HCT116 (cell line): ENCODE data around the gene TTC12. TPM values are rescaled to one million over a fixed set of nuclear protein-coding genes. Genes with fewer than 3 reads are reported as not detected.

ENCODE experiments used
- ATAC-seq: fragments of 200-7000 bp; cut with Tn5 transposase; 2 replicates; pipeline ENCODE4 v1.9.1; 2020; ENCODE audit warnings: mild to moderate bottlenecking, moderate library complexity
- BruUV-seq: library from RNA; stranded (reverse); fragments of 400-500 nt; replicated peaks from 2 replicates; lab custom pipeline; 2021; lab: Mats Ljungman, UMichigan
- CTCF ChIA-PET: fragments of 300-600 bp; sonication (Branson Sonifier 250); formaldehyde crosslinking; loops from one replicate; lab custom pipeline; 2021; ENCODE audit warnings: antibody characterized with exemption; lab: Charles Lee
- POLR2A ChIA-PET: fragments of 300-600, 350-600 bp; sonication (Branson Sonifier 250); formaldehyde crosslinking; loops from one replicate; lab custom pipeline; 2021; ENCODE audit warnings: antibody characterized with exemption; lab: Charles Lee
- RAD21 ChIA-PET, 2 experiments: fragments of 300-600 bp; sonication (Branson Sonifier 250); formaldehyde crosslinking; loops; one replicate each; lab custom pipeline; 2023; ENCODE audit warnings: low total read pairs in 2 of 2; ENCODE audit not compliant: uncharacterized antibody in 2 of 2, unreplicated experiment in 2 of 2, low non-redundant PET in 1 of 2; lab: Charles Lee
- DNase-seq: peaks from one replicate; pipeline ENCODE4 v3.0.0-alpha.2; 2010; ENCODE audit warnings: low read depth, low spot score
- H2AFZ ChIP-seq: fragments of 200-600 bp; shearing (Covaris generic), sonication (generic); 2 replicates; pipeline ENCODE4 v1.6.1; 2017; ENCODE audit warnings: low read depth, mixed run types, mixed read lengths, antibody characterized with exemption, low read length; ENCODE audit not compliant: poor library complexity, severe bottlenecking
- H3K27ac ChIP-seq: 2 replicates; pipeline ENCODE4 v1.5.1; 2012; ENCODE audit warnings: low read depth, low read length
- H3K27me3 ChIP-seq: fragments of 200-600 bp; sonication (generic); 2 replicates; pipeline ENCODE4 v1.6.1; 2016; ENCODE audit warnings: mixed run types, low read length, mixed read lengths; ENCODE audit not compliant: insufficient read depth
- H3K36me3 ChIP-seq, 2 experiments: fragments of 200-500 bp in 1 of 2; fragments of 200-600 bp in 1 of 2; sonication (Bioruptor generic) in 1 of 2; sonication (generic) in 1 of 2; 2 replicates each; pipeline versions ENCODE4 v1.5.1 to v1.6.1; 2014 to 2016; ENCODE audit warnings: low read length in 2 of 2, inconsistent platforms in 1 of 2, mixed read lengths in 1 of 2, mixed run types in 1 of 2; ENCODE audit not compliant: insufficient read depth in 2 of 2, control insufficient read depth in 1 of 2
- H3K4me1 ChIP-seq, 2 experiments: fragments of 200-600 bp in 1 of 2; sonication (generic) in 1 of 2; 2 replicates each; pipeline versions ENCODE4 v1.5.1 to v1.6.1; 2012 to 2017; ENCODE audit warnings: low read length in 2 of 2, inconsistent platforms in 1 of 2, mild to moderate bottlenecking in 1 of 2, mixed read lengths in 1 of 2, mixed run types in 1 of 2, moderate library complexity in 1 of 2; ENCODE audit not compliant: insufficient read depth in 2 of 2, control insufficient read depth in 1 of 2
- H3K4me2 ChIP-seq: fragments of 200-600 bp; sonication (generic); 2 replicates; pipeline ENCODE4 v1.6.1; 2017; ENCODE audit warnings: mixed run types, low read length, mixed read lengths
- H3K4me3 ChIP-seq, 2 experiments: fragments of 200-600 bp in 1 of 2; sonication (generic) in 1 of 2; replicated peaks in 1 of 2; 2 replicates each; pipeline ENCODE4 v1.5.1; 2011 to 2016; ENCODE audit warnings: low read length in 2 of 2, control low read depth in 1 of 2, low read depth in 1 of 2, mild to moderate bottlenecking in 1 of 2, mixed read lengths in 1 of 2, mixed run types in 1 of 2
- H3K79me2 ChIP-seq: fragments of 200-600 bp; sonication (generic); 2 replicates; pipeline ENCODE4 v1.6.1; 2017; ENCODE audit warnings: mild to moderate bottlenecking, mixed run types, low read length, moderate library complexity, mixed read lengths; ENCODE audit not compliant: insufficient read depth
- H3K9ac ChIP-seq: fragments of 200-600 bp; sonication (generic); 2 replicates; pipeline ENCODE4 v1.6.1; 2016; ENCODE audit warnings: low read length, mixed read lengths
- H3K9me2 ChIP-seq: fragments of 200-600 bp; sonication (generic), shearing (Covaris generic); 2 replicates; pipeline ENCODE4 v1.6.1; 2017; ENCODE audit warnings: mixed run types, mild to moderate bottlenecking, moderate library complexity; ENCODE audit not compliant: insufficient read depth
- H3K9me3 ChIP-seq, 2 experiments: fragments of 200-500 bp in 1 of 2; fragments of 200-600 bp in 1 of 2; sonication (Bioruptor generic) in 1 of 2; sonication (generic) in 1 of 2; 2 replicates each; pipeline ENCODE4 v1.6.1; 2014 to 2017; ENCODE audit warnings: low read length in 2 of 2, mixed read lengths in 2 of 2, inconsistent platforms in 1 of 2, low read depth in 1 of 2, mild to moderate bottlenecking in 1 of 2, mixed run types in 1 of 2, moderate library complexity in 1 of 2; ENCODE audit not compliant: control insufficient read depth in 1 of 2, insufficient read depth in 1 of 2
- H4K20me1 ChIP-seq: fragments of 200-600 bp; sonication (generic), shearing (Covaris generic); 2 replicates; pipeline ENCODE4 v1.6.1; 2017; ENCODE audit warnings: mixed run types, mild to moderate bottlenecking, moderate library complexity; ENCODE audit not compliant: insufficient read depth
- ATF3 ChIP-seq: IDR thresholded peaks from 2 replicates; pipeline ENCODE4 v1.6.1; 2012
- CBX3 ChIP-seq: IDR thresholded peaks from 2 replicates; pipeline ENCODE4 v1.6.1; 2012; ENCODE audit warnings: low read depth
- ELF1 ChIP-seq: IDR thresholded peaks from 2 replicates; pipeline ENCODE4 v1.6.1; 2012; ENCODE audit warnings: low read depth, borderline replicate concordance
- EZH2phosphoT487 ChIP-seq: fragments of 200-600 bp; IDR thresholded peaks from 2 replicates; pipeline ENCODE4 v1.6.1; 2018; ENCODE audit warnings: antibody characterized with exemption, borderline replicate concordance
- JUND ChIP-seq: IDR thresholded peaks from 2 replicates; pipeline ENCODE4 v1.6.1; 2012
- ZFX ChIP-seq: fragments of 450-650 bp; IDR thresholded peaks from 2 replicates; pipeline ENCODE4 v1.6.1; 2017
- ZNF274 ChIP-seq: fragments of 200-500 bp; sonication (Bioruptor generic); IDR thresholded peaks from 2 replicates; pipeline ENCODE4 v1.6.1; 2014; ENCODE audit warnings: mild to moderate bottlenecking, low read depth, low read length, inconsistent platforms
- intact Hi-C: fragments of 100-400 bp; cut with micrococcal nuclease; formaldehyde crosslinking; loops from 2 replicates; pipeline ENCODE4 v1.10.0; 2022
- total RNA-seq: library from RNA; stranded (reverse); gene quantifications from one replicate; pipeline ENCODE4 v1.2.1, GENCODE V29; 2021; ENCODE audit not compliant: unreplicated experiment
- TF ChIP-seq, protein P1 (sequence below), 3 experiments: fragments of 200-600 bp in 1 of 3; sonication (generic) in 1 of 3; IDR thresholded peaks in 2 of 3; conservative IDR thresholded peaks in 1 of 3; 2 replicates each; pipeline ENCODE4 v1.5.1; 2012 to 2017; ENCODE audit warnings: low read depth in 2 of 3, low read length in 2 of 3, antibody characterized with exemption in 1 of 3, borderline replicate concordance in 1 of 3, control low read depth in 1 of 3, mild to moderate bottlenecking in 1 of 3, mixed read lengths in 1 of 3, mixed run types in 1 of 3, moderate library complexity in 1 of 3; ENCODE audit not compliant: insufficient read depth in 1 of 3

The TTC12 gene
- total RNA-seq, 1 experiment from 2014 or later, result 12.6 TPM

GRCh38 chr11:113287801-113288200 is 26.6 kb upstream of the TTC12 start:
- no peak for ATAC-seq
- peaks cover 50% of the 10 kb centered on the region for H3K27me3 ChIP-seq
- CTCF ChIA-PET, result no interaction called here

DNA sequence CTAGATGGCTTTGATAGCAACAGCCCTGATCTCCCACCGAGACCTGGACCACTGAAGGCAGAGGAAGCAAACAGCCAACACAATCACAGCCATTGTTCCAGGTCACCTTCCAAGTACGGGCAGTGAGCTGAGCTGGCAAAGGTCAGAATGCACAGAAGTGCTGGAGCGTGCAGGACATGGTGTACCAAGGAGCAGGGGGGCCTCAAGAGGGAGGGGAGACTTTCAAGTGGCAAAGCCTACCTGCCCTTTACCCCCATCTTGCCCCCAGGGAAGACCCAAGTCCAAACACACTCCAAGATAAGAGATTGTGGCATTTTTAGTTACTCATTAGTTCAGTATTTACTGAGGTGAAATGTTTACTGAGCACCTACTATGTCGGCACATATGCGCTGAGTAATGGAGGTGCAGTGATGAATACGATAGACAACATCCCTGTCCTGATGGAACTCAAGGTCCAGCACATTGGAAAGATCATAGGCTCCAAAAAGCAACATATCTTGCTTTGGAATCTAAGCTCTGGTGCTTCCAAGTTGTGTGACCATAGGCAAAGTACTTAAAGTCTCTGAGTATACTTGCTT is 26.0 kb upstream of the TTC12 start:
- Histone ChIP-seq H4K20me1 (no peaks in the 10 kb centered on the region), H3K4me3 (no peak overlapping the region), H3K36me3 (no peaks in the 10 kb centered on the region), H3K4me1 (no peaks in the 10 kb centered on the region), H3K27me3 (peaks cover 45% of the 10 kb centered on the region), H3K9ac (no peak overlapping the region), H3K9me3 (no peaks in the 10 kb centered on the region), H3K27ac (no peak overlapping the region), H2AFZ (no peak overlapping the region), H3K9me2 (no peaks in the 10 kb centered on the region), H3K79me2 (no peaks in the 10 kb centered on the region), H3K4me2 (no peak overlapping the region)
- ChIA-PET POLR2A (no interaction called here), CTCF (interaction anchor here (1.6 to 2.0 kb wide), 5 partner anchors 493 to 1069 kb away, joined by 4 to 33 read pairs (median 8); no protein-coding TSS in a partner anchor), RAD21 (interaction anchor here (1.5 to 1.9 kb wide), 2 partner anchors 700 kb away, joined by 8 to 10 read pairs; no protein-coding TSS in a partner anchor)
- DNase-seq (no peak), ATAC-seq (no peak)
- intact Hi-C loops, result loop anchor here (2.0 to 10.0 kb wide), 4 partner anchors 452 to 1724 kb away; no protein-coding TSS in a partner anchor
- TF ChIP-seq ZFX (no peak), CBX3 (no peak), ZNF274 (no peak), ATF3 (no peak), EZH2phosphoT487 (no peak)
- TF ChIP-seq, protein P1, sequence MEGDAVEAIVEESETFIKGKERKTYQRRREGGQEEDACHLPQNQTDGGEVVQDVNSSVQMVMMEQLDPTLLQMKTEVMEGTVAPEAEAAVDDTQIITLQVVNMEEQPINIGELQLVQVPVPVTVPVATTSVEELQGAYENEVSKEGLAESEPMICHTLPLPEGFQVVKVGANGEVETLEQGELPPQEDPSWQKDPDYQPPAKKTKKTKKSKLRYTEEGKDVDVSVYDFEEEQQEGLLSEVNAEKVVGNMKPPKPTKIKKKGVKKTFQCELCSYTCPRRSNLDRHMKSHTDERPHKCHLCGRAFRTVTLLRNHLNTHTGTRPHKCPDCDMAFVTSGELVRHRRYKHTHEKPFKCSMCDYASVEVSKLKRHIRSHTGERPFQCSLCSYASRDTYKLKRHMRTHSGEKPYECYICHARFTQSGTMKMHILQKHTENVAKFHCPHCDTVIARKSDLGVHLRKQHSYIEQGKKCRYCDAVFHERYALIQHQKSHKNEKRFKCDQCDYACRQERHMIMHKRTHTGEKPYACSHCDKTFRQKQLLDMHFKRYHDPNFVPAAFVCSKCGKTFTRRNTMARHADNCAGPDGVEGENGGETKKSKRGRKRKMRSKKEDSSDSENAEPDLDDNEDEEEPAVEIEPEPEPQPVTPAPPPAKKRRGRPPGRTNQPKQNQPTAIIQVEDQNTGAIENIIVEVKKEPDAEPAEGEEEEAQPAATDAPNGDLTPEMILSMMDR (IDR thresholded peaks at IDR 0.05 in 2 of 3, conservative IDR thresholded peaks at IDR 0.05 in 1 of 3; ENCODE audit: borderline replicate concordance in 1 of 3, insufficient read depth in 1 of 3, low read depth in 2 of 3, low read length in 2 of 3), result no peak
- no TSS peak for BruUV-seq

More at GRCh38 chr11:113287801-113288200, 26.6 kb upstream of the TTC12 start:
- Histone ChIP-seq H4K20me1 (no peaks in the 10 kb centered on the region), H3K27ac (no peak overlapping the region), H2AFZ (no peak overlapping the region), H3K9me2 (no peaks in the 10 kb centered on the region), H3K4me2 (no peak overlapping the region), H3K36me3 (no peaks in the 10 kb centered on the region), H3K4me1 (no peaks in the 10 kb centered on the region), H3K9me3 (no peaks in the 10 kb centered on the region), H3K79me2 (no peaks in the 10 kb centered on the region), H3K9ac (no peak overlapping the region), H3K4me3 (no peak overlapping the region)
- RAD21 ChIA-PET, result no interaction called here
- no peak for TF ChIP-seq JUND
- no peak for TF ChIP-seq ELF1
- BruUV-seq, result no TSS peak
- intact Hi-C loops, result loop anchor here (2.0 to 10.0 kb wide), 4 partner anchors 451 to 1723 kb away; no protein-coding TSS in a partner anchor
- DNase-seq, result no peak
- POLR2A ChIA-PET, result no interaction called here
